NCI-H2227 treated with DMSO at 0.1 percent for 48 hours (cell line): ENCODE data around the gene NHS.
"Not testable (repeated sequence)": the region's sequence is repeated elsewhere in the genome, so short reads cannot be mapped to it uniquely, and the experiment has no call there.

ENCODE experiments used
- DNase-seq: peaks from one replicate; lab custom pipeline; 2025; lab: John Stamatoyannopoulos, UW

NHS gene

DNA sequence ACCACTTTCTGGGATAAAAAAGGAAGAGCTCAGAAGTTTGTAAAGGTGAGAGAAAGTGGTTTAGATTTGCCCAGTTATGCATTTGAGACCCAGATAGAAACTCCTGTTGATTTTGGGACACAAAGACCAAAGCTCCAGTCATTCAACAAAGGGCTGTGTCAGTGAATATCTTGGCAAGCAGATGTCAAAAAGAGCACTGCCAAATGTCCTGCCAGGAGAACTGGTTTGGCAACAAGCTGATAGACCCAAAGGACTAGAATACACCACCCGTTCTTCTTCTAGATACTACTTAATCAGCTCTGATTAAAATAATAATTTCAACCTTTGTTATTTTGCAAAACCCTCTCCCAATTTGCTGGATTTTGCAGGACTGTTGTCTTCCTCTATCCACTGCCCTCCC is 121.4 kb downstream of the NHS start:
- DNase-seq = no peak

DNA sequence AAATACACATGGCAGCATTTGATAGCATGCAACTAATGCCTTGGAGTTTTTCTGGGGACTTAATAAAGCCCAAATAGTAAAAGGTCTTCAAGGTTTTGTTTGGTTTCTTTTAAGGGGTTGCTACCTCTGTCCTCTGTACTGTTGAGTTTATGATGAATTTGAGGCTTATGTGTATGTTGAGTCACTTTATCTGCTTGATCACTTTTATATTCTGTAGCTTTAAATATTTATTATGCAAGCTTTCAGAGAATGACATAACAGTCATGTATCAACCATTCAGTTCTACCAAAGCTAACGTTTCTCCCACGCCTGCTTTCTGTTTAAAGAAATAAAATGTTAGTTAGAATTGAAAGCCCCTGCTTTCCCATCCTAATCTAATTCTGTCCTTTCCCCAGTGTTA is 122.2 kb downstream of the NHS start:
- DNase-seq = no peak

DNA sequence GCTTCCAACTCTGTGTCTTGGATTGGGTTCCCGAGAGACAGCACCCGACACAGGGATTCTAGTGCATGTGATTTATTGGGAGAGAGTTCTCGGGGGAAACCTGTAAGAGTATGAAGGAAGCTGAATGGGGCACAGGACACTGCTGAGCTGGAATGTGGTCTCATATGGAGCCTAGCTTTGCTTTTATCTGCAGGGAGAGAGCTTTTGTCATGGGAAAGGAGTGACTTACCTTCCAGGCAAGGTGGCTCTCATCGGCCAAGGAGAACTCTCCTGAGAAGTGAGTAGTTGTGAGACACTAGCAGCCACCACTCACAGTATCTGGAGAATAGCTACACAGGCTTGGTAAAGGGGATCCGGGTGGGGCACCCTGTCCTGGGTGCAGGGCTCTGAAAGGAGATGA is 124.5 kb downstream of the NHS start:
- no peak for DNase-seq

DNA sequence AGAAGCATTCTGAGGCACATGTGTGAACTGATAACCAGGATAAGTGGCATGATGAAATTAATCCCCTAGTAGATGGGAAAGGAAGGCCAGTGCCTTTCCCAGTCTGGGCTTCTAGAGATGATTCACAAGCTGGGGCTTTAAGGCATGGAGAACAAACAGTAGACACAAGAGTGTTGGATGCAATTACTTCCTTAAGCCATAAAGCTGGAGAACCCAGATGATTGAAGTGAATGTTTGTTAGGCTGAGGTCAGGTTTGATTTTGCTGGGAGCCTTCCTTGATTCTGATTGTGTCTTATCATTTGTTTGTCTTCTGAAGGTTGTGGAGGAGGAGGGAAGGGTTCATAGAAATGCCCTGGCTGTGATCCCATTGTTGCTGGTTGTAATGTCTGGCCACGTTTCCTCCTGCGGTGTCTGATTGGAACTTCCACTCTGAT is 125.2 kb downstream of the NHS start:
- no peak for DNase-seq

DNA sequence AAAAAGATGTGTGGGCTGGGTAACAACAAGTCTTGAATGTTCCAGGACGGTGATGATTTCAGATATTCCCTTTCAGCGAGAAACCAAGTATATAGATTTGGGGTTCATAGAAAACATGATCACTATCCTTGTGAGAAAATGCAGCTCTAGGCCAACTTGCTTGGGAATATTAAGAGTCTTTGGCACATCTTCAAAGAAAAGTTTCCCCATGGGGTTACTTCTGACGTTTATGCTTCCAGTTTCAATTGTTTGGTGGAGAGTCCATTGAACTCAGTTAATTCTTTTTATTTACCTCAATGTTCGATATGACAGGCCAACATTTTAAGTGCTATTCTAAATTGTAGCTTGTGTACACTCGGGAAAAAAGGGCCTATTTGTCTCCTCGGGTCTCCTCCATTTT is 126.7 kb downstream of the NHS start:
- DNase-seq = no peak

DNA sequence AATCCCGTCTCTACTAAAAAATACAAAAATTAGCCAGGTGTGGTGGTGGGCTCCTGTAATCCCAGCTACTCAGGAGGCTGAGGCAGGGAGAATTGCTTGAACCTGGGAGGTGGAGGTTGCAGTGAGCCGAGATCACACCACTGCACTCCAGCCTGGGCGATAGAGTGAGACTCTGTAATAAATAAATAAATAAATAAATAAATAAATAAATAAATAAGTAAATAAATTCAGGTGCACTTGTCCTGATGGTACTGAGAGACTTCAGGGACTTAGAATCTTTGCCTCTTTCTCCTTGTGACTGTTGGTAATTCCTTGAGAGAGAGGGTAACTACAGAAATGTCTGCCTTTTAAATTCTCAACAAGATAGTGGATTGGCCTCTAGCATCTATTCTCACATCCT is 131.4 kb downstream of the NHS start:
- not testable (repeated sequence) for DNase-seq

DNA sequence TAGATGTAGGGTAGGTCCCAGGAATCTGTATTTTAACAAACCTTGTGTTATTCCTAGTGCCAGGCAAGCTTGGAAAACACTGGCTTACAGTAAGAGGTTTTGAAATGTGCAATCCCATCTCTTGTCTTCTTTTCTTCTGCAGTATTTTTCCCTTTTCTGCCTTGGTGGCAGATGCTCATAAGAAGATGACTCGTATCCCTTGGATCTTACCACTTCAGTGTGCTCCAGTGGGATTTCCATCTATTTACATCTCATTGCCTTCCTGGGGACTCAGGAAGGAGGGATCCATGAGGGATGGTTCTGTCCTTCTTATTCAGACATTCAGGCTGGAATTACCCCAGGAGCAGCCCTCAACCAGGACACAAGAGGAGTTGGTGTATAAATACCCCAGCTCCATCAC is 136.6 kb downstream of the NHS start:
- no peak for DNase-seq

DNA sequence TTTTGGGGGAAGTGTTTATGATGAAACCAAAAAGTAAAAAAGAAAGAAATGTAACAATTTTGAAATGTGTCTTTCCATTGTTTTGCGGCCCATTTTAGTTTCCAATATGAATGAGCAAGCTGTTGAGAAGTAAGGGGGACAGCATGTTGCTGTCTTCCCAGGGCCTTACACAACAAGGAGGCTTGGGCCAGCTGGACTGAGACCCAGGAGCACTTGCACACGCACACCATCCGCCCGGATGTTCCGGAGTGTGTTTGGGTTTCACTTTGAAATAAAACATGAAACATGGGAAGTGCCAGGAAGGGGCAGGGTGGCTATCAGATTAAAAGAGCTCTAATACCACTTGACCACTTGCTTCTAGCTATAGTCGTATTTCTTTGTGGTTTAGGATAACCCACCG is 144.4 kb downstream of the NHS start:
- DNase-seq = no peak

DNA sequence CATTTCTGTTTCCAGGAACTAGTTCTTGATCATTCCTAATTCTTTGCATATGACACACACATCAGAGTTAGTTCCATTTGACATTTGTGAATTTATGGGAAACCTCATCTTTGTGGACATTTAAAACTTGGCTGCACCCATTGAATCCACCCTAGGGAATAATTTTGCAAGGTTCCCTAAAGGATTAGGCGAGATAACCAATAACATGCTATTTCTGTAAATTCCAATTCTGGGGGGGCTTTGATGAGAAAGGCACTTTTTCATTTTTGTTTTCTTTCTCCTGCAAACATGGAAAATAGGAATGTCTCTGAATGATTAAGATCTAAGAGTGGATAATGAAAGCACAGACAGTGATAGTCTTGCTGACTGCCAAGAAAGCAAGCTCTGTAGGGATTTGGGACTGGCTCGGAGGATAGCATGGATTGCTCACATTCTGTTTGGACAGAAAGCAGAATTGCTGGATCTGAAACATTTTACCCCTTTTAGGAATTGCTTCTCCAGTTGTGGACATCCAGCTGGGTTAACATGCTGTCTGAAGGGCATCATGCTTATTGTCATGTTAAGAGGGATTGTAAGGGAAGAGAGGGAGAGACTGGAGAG is 145.1 kb downstream of the NHS start:
- DNase-seq = no peak

DNA sequence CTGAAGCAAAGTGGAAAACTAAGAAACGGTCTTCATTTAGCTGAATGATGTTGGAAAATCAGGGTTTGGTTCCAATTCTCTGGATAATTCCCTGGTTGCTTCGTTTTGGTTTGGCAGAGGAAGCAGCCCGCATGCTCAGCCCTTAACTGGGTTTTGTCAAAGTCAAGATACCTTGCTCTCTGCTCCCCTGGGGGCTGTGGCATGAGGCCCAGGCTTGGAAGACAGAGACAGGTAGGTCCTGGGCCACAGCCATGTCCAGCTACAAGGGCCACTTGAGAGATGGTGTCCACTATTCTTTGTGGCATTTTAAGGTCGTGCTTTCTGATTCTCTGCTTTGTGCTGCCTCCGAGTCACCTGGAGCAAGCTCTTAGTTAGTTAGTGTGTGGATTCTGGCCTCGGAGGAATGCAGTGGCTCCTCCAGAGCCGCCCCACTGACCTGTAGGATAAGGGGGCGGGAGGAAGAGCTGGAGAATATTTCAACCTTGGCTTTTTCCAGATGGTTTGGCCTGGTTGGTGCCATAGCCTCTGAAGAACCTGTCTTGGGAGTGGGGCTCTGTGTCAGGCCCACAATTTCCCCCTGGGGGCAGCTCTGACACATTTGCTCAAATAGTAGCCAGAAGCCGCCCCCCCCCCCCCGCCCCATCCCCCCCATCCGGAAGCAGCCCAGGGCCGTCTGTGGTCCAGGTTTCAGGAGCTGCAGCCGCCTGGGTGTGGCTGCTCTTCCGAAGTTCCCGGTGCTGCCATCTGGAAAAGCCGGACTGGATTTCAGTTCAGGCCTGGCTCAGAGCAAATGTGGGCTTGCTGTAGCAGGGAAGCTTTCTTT is 147.1 kb downstream of the NHS start:
- no peak for DNase-seq

DNA sequence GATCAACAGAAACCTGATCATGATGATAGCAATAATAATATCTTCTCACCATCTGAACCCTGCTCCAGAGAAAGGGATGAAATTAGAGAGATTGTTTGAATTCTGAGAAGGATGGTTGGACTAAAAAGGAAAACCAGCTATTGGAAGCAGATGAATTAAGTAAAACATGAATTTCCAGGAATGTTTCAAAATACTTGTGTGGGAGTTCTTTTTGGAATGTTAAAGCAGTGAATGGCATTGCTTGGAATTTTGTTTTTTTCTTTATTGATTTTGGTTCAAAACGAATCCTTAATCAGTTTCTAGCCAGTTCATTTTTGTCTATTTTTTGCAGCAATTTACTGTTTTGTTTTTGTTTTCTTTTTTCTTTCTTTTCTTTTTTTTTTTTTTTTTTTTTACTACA is 150.3 kb downstream of the NHS start:
- DNase-seq = no peak

DNA sequence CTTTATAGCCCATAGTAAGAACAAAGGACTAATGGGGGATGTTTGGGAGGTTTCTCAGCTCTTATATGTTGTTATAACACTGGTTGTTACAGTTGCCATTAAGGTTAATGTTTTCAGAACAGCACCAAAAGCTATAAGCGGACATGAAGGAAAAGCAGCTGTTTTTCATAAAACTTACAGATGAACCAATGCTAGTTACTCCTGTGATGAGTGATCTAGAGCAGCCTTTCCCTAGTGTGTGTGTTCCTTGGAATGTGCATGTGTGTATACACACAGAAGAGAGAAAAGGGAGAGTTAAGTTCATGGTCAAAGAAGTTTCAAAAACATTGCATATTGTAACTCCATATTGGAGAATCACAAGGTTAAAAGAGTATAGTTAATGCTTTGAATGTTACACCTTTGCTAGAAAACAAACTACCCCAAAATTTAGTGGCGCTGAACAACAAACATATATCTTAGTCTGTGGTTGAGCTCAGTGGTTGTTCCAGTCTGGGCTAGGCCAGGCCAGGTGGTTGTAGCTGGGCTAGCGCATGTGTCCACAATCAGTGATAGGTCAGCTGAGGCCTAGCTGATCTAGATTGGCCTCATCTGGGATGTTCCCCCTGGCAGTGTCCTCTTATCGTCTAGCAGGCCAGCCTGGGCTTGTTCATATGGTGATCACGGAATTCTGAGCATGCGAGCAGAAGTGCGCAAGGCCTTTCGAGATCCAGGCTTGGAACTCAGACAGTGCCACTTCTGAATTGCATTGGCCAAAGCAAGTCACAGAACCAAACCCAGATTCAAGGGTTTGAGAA is 151.0 kb downstream of the NHS start:
- no peak for DNase-seq

DNA sequence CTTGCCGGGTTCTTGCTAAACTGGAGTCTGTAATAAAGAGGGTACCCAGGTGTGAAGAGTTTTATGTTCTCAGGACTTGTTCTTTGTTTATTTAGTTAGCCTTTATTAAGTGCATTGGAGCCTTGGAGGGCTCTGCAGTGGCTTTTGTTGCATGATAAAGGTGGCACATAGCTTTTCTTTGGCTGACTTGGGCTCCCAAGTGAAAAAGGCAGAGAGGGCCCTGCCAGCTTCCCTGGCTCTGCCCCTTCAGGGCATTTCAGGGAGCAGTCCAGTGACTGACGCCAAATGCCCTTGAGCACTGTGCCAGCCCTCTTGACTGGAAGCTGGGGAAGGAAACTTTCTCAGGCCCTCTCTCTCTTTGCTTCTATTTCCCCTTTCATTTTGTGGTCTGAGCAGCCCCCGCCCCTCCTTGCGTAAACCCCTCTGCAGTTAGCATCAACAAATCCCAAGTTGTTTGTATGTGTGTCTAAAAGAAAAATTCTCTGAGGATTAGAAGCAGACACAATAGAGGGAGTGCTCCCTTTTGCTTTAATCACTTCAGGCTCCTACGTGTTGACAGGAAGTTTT is 152.2 kb downstream of the NHS start:
- DNase-seq = no peak

DNA sequence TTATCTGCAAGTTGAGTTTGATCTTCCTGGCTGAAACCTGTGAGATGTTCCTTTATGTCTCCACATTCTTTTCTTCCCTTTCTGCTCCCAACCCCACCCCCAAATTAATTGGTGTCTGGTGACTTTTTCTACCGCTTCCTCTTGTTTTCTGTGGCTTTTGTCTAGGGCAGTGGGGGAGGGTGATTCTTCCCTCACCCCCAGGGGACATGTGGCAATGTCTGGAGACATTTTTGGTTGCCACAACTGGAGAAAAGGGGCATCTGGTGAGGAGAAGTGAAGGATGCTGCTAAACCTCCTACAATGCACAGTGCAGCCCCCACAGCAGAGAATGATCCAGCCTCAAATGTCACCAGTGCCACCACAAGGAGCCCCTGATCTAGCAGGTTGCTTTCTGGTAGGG is 152.9 kb downstream of the NHS start:
- DNase-seq = no peak

DNA sequence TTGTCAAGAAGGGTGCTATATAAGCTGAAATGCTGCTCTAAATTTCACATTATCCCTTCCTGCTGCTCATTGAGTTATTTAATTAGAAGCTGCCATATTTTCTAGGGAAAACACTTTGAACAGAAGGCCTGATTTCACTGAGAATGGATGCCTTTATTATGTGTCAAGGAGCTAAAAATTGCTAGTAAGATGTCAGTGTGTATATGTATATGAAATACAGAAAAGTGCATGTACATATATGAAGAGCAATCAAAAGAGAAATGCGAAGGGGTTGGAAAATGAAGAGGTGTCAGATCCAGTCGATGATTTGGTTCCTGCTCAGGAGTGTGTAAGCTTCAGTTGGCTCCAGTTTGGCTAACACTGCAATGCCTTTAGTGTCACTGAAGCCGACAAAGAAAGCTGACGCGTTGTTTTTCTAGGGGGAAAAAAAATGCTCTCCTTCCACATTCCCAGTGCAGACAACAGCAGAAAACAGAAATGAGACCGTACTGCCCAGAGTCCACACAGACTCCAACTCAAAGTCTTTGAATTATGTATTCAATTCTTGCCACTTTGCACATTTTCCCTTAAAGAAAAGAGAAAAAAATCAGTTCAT is 154.2 kb downstream of the NHS start:
- no peak for DNase-seq

DNA sequence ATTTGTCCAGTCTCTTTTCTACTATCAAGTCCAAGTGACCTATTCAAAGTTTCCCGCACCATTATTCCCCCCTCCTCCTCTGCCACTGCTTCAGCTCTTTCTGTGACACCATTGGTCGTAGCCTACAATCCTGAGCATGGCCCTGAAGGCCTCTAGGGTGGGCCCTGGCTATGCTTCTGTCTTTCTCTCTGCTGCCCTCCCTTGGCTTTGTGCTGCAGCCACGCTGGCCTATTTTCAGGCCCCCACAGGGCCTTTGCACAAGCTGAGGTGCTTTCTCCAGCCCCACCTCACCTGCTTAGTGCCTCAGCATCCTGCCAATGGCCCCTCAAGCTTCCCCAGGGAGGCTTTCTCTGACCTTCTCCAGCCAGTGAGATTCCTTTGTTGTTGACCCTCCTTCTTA is 156.5 kb downstream of the NHS start:
- no peak for DNase-seq

DNA sequence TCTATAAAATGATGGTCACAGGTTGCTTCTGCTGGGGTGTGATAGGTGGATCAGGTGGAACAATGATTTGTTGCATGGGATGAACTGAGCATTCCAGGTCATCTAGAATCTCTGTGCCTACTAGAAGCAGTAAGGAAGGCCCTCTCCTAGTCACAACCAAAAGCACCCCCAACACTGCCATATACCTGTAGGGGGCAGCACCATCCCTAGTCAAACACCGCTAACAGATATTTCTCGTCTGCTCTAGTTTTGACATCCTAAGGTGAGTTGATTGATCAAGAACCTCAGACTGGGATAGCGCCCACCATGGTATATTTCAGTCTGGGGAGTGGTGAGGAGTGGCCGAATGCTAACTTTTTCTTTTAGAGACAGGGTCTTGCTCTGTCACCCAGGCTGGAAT is 160.2 kb downstream of the NHS start:
- DNase-seq = no peak

DNA sequence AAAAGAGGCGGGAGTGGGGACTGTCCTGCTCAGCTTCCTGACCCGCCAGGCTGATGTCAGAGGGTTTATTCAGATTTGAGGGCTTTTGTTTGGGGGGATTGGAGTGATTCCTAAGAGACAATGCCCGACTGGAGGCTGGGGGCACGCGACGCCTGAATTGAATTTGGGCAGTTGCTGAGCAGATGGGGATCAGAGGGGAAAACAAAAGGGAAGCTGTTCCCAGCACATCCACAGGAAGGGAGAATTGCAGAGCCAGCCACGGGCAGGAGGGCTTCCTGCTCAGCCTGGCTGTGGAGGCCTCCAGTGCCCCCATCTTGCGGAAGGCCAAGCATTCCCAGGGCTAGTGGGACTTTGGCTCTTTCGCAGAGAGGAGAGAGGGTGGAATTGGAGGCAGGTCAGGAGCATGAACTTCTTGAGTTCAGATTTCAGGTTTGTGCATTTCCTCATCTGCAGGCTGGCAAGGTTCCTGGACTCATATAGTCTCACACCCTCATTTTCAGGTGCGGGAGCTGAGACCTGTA is 162.8 kb downstream of the NHS start:
- no peak for DNase-seq

DNA sequence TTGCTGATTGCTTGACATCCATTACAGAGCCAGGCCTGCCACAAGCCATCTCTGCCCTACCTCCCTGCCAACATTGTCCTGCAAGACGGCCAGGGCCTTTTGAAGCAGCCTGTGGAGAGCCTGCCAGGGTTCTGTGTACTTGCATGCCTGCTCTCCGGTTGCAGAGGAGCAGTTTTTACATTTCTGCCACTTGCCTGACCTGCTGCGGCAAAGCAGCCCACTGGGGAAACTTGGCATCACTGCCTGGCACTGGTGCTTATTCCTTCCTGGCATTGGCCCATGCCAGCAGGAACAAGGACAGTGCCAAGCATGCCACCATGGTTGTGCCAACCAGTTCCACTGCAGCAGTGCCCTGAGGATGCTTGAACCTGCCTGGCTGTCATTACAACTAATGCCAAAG is 167.1 kb downstream of the NHS start:
- no peak for DNase-seq

DNA sequence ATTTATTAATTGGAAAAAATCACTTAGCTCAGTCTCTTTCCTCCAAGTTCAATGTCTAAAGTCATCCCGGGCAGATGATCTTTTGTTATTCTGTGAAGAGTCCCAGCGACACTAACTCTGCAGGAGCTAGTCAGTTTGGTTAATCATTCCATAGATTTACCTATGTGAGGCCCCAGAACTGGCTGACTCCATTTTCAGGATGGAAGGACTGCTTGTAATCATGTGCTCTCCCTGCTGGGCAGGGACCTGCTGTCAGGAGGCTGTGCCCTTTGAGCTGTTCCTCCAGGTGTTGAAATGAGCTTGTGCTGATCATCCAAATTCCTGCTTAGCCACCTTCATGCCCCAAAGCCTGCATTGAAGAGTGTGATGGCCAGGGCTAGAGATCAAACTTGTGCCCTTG is 169.8 kb downstream of the NHS start:
- no peak for DNase-seq

DNA sequence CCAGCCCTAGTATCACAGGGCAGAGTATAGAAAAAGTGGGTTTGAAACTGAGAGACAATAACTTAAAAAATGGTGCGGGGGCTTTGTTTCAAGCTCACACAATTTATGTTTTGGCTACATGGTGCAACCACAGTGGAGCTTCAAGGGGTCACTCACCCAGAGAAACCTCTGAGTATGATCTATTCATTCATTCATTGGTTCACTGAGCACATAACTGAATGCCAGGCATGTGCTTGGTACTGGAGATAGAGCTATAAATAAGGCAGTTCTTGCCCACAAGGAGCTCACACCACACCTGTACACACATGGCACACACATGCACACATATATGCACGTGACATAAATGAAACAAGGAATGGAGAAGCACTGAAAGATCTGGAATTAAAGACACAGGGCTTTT is 171.4 kb downstream of the NHS start:
- no peak for DNase-seq

DNA sequence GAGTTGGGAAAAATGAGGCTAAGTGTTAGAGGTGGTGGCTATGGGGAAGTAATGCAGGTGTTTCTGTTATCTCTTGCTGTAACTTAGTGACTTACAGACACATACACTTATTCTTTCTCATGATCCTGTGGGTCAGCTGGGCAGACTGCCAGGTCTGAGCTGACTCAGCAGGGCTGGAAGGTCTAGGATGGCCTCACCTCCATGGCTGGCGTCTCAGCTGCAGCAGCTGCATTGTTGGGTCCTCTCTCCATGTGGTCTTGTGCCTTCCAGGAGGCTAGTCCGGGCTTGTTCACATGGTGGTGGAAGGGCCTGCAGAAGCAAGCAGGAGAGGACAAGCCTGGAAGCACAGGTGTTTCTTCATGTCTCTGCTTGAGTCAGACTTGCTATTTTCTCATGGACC is 172.7 kb downstream of the NHS start:
- no peak for DNase-seq
